PC-9 (cell line): ENCODE data around the gene RUSC1. TPM values are rescaled to one million over a fixed set of nuclear protein-coding genes. Genes with fewer than 3 reads are reported as not detected.

Experiments
- BruUV-seq: library from RNA; stranded (reverse); fragments of 400-500 nt; replicated peaks from 2 replicates; lab custom pipeline; 2021; lab: Mats Ljungman, UMichigan
- CTCF ChIA-PET: fragments of 300-600 bp; sonication (Branson Sonifier 250); formaldehyde crosslinking; loops from one replicate; lab custom pipeline; 2022; ENCODE audit warnings: antibody characterized with exemption; lab: Charles Lee
- POLR2A ChIA-PET: fragments of 300-600 bp; sonication (Branson Sonifier 250); formaldehyde crosslinking; loops from one replicate; lab custom pipeline; 2022; ENCODE audit warnings: antibody characterized with exemption; ENCODE audit not compliant: unreplicated experiment; lab: Charles Lee
- DNase-seq, 2 experiments: peaks; one replicate each; pipeline versions ENCODE4 v3.0.0 to v3.0.0-alpha.2; 2015 to 2022; ENCODE audit warnings: mixed read lengths in 1 of 2
- H2AFZ ChIP-seq: fragments of 200-600 bp; sonication (generic); 2 replicates; pipeline ENCODE4 v1.8.1; 2017; ENCODE audit warnings: antibody characterized with exemption
- H3F3A ChIP-seq: fragments of 200-600 bp; sonication (generic); 2 replicates; pipeline ENCODE4 v1.8.1; 2017; ENCODE audit warnings: antibody characterized with exemption, mild to moderate bottlenecking, low read depth; ENCODE audit not compliant: insufficient read depth
- H3K27ac ChIP-seq: fragments of 200-600 bp; sonication (generic); 2 replicates; pipeline ENCODE4 v1.6.1; 2016; ENCODE audit warnings: mixed run types
- H3K27me3 ChIP-seq: fragments of 200-600 bp; sonication (generic); 2 replicates; pipeline ENCODE4 v1.6.1; 2016; ENCODE audit warnings: low read depth, mixed run types; ENCODE audit not compliant: insufficient read depth
- H3K36me3 ChIP-seq: fragments of 200-600 bp; sonication (generic); 2 replicates; pipeline ENCODE4 v1.6.1; 2016; ENCODE audit warnings: low read depth, mixed run types
- H3K4me1 ChIP-seq: fragments of 200-600 bp; sonication (generic); replicated peaks from 2 replicates; pipeline ENCODE4 v1.6.1; 2016; ENCODE audit warnings: mixed run types; ENCODE audit not compliant: insufficient read depth
- H3K4me2 ChIP-seq: fragments of 200-600 bp; sonication (generic); 2 replicates; pipeline ENCODE4 v1.6.1; 2017; ENCODE audit warnings: mixed run types
- H3K4me3 ChIP-seq: fragments of 200-600 bp; sonication (generic); 2 replicates; pipeline ENCODE4 v1.6.1; 2016; ENCODE audit warnings: mixed run types
- H3K79me2 ChIP-seq: fragments of 200-600 bp; sonication (generic); 2 replicates; pipeline ENCODE4 v1.6.1; 2017; ENCODE audit warnings: low read depth, mixed run types
- H3K9me2 ChIP-seq: fragments of 200-600 bp; sonication (generic); 2 replicates; pipeline ENCODE4 v1.8.1; 2017; ENCODE audit warnings: mild to moderate bottlenecking; ENCODE audit not compliant: insufficient read depth
- H3K9me3 ChIP-seq: fragments of 200-600 bp; sonication (generic); 2 replicates; pipeline ENCODE4 v1.8.1; 2016; ENCODE audit warnings: low read depth; ENCODE audit not compliant: insufficient read depth
- H4K20me1 ChIP-seq: fragments of 200-600 bp; sonication (generic); 2 replicates; pipeline ENCODE4 v1.8.1; 2017; ENCODE audit not compliant: insufficient read depth
- EZH2 ChIP-seq: fragments of 200-600 bp; sonication (generic); IDR thresholded peaks from 2 replicates; pipeline ENCODE4 v1.8.0; 2017; ENCODE audit warnings: antibody characterized with exemption, low read depth
- intact Hi-C: fragments of 100-400 bp; cut with micrococcal nuclease; formaldehyde crosslinking; loops from one replicate; pipeline ENCODE4 v1.10.0; 2022; ENCODE audit not compliant: unreplicated experiment
- total RNA-seq: library from RNA; stranded (reverse); gene quantifications from 2 replicates; pipeline ENCODE4 v1.2.3, GENCODE V29; 2021
- TF ChIP-seq, protein P1 (sequence below): fragments of 200-600 bp; sonication (generic); conservative IDR thresholded peaks from 2 replicates; pipeline ENCODE4 v1.6.1; 2017; ENCODE audit warnings: mixed run types, antibody characterized with exemption, mild to moderate bottlenecking, moderate library complexity

Gene RUSC1
- total RNA-seq, 1 experiment from 2014 or later, result 43.4 TPM

DNA sequence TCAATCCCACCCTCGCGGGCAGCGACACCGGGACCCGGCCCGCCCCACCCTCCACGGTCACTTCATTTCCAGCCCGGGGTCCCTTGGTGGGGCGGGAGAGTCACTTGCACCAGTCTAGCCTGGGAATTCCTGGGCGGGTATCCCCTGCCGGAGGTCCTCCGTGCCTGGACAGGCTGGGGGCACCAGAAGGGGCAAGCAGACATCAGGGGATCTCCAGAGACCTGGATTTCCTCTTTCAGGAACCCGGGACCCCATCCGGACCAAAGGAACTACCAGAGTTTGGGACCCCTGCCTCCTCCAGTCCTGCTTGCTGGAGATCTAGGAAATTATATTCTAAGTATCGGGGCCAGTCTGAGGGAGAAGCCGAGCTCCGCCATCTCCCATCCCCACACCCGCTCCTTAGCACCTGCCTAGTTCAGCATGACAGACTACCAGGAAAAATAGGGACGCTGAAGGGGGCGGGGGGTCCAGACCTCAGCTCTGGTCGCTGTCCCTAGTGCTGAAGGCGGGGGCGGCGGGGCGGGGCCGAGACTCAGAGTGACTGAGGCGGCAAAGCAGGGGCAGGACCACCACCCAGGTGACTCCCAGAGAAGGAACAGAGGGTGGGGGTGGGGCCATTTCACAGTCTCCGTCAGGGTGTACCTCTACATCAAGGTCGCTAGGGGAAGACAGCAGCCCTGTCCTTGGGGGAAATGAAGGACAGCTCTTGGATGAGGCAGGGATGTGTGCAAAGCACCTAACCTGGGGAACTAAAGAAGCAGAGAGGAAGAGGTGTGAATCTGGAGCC is 42.6 kb upstream of the RUSC1 start:
- H3K27me3 ChIP-seq, result no peaks in the 10 kb centered on the region
- intact Hi-C loops, result loop anchor here (2.0 kb wide), 1 partner anchor 45 kb away; no protein-coding TSS in a partner anchor
- ChIA-PET CTCF (no interaction called here), POLR2A (interaction anchor here (0.8 kb wide), 1 partner anchor 26 kb away, joined by 13 read pairs; no protein-coding TSS in a partner anchor)
- H3F3A ChIP-seq, result peaks cover 40% of the 10 kb centered on the region
- H3K36me3 ChIP-seq, result no peaks in the 10 kb centered on the region
- no peak overlapping the region for H3K27ac ChIP-seq
- peak overlapping the region; percentile 96 for H3K4me3 ChIP-seq
- H2AFZ ChIP-seq, result peak overlapping the region; percentile 96
- no peaks in the 10 kb centered on the region; the same call in 1 of the 2 replicates for H3K79me2 ChIP-seq
- no TSS peak for BruUV-seq
- no peaks in the 10 kb centered on the region for H3K9me3 ChIP-seq
- H3K4me2 ChIP-seq, result peak overlapping the region; percentile 99
- H3K4me1 ChIP-seq, result peaks cover 10% of the 10 kb centered on the region
- TF ChIP-seq, protein P1, sequence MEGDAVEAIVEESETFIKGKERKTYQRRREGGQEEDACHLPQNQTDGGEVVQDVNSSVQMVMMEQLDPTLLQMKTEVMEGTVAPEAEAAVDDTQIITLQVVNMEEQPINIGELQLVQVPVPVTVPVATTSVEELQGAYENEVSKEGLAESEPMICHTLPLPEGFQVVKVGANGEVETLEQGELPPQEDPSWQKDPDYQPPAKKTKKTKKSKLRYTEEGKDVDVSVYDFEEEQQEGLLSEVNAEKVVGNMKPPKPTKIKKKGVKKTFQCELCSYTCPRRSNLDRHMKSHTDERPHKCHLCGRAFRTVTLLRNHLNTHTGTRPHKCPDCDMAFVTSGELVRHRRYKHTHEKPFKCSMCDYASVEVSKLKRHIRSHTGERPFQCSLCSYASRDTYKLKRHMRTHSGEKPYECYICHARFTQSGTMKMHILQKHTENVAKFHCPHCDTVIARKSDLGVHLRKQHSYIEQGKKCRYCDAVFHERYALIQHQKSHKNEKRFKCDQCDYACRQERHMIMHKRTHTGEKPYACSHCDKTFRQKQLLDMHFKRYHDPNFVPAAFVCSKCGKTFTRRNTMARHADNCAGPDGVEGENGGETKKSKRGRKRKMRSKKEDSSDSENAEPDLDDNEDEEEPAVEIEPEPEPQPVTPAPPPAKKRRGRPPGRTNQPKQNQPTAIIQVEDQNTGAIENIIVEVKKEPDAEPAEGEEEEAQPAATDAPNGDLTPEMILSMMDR, result peak; percentile 54; the same call in 1 of the 2 replicates
- TF ChIP-seq EZH2, result no peak
- peak; percentile 55 to 60 for DNase-seq
- no peaks in the 10 kb centered on the region for H4K20me1 ChIP-seq
- no peaks in the 10 kb centered on the region for H3K9me2 ChIP-seq

DNA sequence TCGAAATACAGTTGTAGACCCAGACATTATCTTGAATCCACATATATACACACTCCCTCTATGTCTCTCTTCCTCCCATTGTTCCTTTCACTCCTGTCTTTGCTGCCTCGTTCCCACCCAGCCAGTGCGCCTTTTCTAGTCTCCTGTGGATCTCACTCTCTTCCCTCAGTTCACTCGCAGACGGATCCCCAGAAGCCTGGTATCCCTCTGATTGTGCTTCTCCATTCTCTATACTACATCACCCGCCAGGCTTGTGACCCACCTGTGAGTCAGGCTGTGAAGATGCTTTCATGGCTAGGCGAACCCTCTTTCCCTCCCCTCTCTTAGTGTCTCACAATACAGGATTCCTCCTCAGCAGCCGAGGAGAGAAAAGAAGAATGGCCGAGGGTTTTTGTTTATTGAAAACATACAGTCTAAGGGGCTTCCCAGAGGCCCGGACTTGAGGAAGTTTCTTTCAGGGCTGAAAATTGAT is 42.0 kb upstream of the RUSC1 start:
- H4K20me1 ChIP-seq, result no peaks in the 10 kb centered on the region
- ChIA-PET POLR2A (interaction anchor here (0.8 kb wide), 1 partner anchor 25 kb away, joined by 13 read pairs; no protein-coding TSS in a partner anchor), CTCF (no interaction called here)
- H2AFZ ChIP-seq, result no peak overlapping the region
- H3K9me2 ChIP-seq, result no peaks in the 10 kb centered on the region
- intact Hi-C loops, result no loop called here
- H3K36me3 ChIP-seq, result no peaks in the 10 kb centered on the region
- no peaks in the 10 kb centered on the region for H3K27me3 ChIP-seq
- H3K9me3 ChIP-seq, result no peaks in the 10 kb centered on the region
- H3K27ac ChIP-seq, result no peak overlapping the region
- peaks cover 36% of the 10 kb centered on the region for H3F3A ChIP-seq
- peaks cover 7% of the 10 kb centered on the region for H3K4me1 ChIP-seq
- peak overlapping the region; percentile 99 for H3K4me2 ChIP-seq
- DNase-seq, result no peak
- no peak for TF ChIP-seq EZH2
- TF ChIP-seq, protein P1, result peak; percentile 8; the same call in 1 of the 2 replicates
- H3K4me3 ChIP-seq, result peak overlapping the region; percentile 96; the same call in 1 of the 2 replicates
- BruUV-seq, result no TSS peak
- H3K79me2 ChIP-seq, result no peaks in the 10 kb centered on the region

DNA sequence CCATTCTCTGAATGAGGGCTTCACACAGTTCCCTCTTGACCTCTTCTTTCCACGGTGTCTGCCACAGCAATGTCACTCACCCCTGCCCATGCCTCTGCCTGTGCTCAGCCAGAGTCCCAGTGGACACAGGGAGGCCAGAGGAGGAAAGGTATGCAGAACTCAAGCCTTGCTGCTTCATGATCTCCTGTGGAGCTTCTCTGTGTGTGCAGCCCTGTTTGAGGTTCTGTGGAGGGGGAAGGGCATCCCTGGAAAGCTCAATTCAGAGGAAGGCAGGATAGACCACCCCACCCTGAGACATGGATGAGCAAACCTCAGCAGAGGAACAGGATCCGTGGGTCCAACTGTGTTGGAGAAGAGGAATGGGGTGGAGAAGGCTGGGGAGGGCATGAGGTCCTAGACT is 41.4 kb upstream of the RUSC1 start:
- Histone ChIP-seq H3K36me3 (no peaks in the 10 kb centered on the region), H3K27ac (no peak overlapping the region), H3K79me2 (no peaks in the 10 kb centered on the region), H3K27me3 (no peaks in the 10 kb centered on the region), H3K4me3 (no peak overlapping the region), H4K20me1 (no peaks in the 10 kb centered on the region), H3K4me2 (no peak overlapping the region), H3K9me3 (no peaks in the 10 kb centered on the region), H3K9me2 (no peaks in the 10 kb centered on the region), H3K4me1 (0 out of 2 replicates have a peak, but pooled peaks cover 4% of the 10 kb centered on the region), H3F3A (peaks cover 32% of the 10 kb centered on the region; the same call in 1 of the 2 replicates), H2AFZ (no peak overlapping the region)
- TF ChIP-seq, protein P1, result no peak
- no peak for TF ChIP-seq EZH2
- POLR2A ChIA-PET, result no interaction called here
- no peak for DNase-seq
- BruUV-seq, result no TSS peak
- CTCF ChIA-PET, result no interaction called here
- intact Hi-C loops, result no loop called here
